PC-9 (cell line): ENCODE results near the gene FNIP2. TPM values are rescaled to one million over a fixed set of nuclear protein-coding genes. Genes with fewer than 3 reads are reported as not detected.

Source experiments
- BruUV-seq: library from RNA; stranded (reverse); fragments of 400-500 nt; replicated peaks from 2 replicates; lab custom pipeline; 2021; lab: Mats Ljungman, UMichigan
- CTCF ChIA-PET: fragments of 300-600 bp; sonication (Branson Sonifier 250); formaldehyde crosslinking; loops from one replicate; lab custom pipeline; 2022; ENCODE audit warnings: antibody characterized with exemption; lab: Charles Lee
- POLR2A ChIA-PET: fragments of 300-600 bp; sonication (Branson Sonifier 250); formaldehyde crosslinking; loops from one replicate; lab custom pipeline; 2022; ENCODE audit warnings: antibody characterized with exemption; ENCODE audit not compliant: unreplicated experiment; lab: Charles Lee
- DNase-seq, 2 experiments: peaks; one replicate each; pipeline versions ENCODE4 v3.0.0 to v3.0.0-alpha.2; 2015 to 2022; ENCODE audit warnings: mixed read lengths in 1 of 2
- H2AFZ ChIP-seq: fragments of 200-600 bp; sonication (generic); 2 replicates; pipeline ENCODE4 v1.8.1; 2017; ENCODE audit warnings: antibody characterized with exemption
- H3F3A ChIP-seq: fragments of 200-600 bp; sonication (generic); 2 replicates; pipeline ENCODE4 v1.8.1; 2017; ENCODE audit warnings: antibody characterized with exemption, mild to moderate bottlenecking, low read depth; ENCODE audit not compliant: insufficient read depth
- H3K27ac ChIP-seq: fragments of 200-600 bp; sonication (generic); 2 replicates; pipeline ENCODE4 v1.6.1; 2016; ENCODE audit warnings: mixed run types
- H3K27me3 ChIP-seq: fragments of 200-600 bp; sonication (generic); 2 replicates; pipeline ENCODE4 v1.6.1; 2016; ENCODE audit warnings: low read depth, mixed run types; ENCODE audit not compliant: insufficient read depth
- H3K36me3 ChIP-seq: fragments of 200-600 bp; sonication (generic); 2 replicates; pipeline ENCODE4 v1.6.1; 2016; ENCODE audit warnings: low read depth, mixed run types
- H3K4me1 ChIP-seq: fragments of 200-600 bp; sonication (generic); replicated peaks from 2 replicates; pipeline ENCODE4 v1.6.1; 2016; ENCODE audit warnings: mixed run types; ENCODE audit not compliant: insufficient read depth
- H3K4me2 ChIP-seq: fragments of 200-600 bp; sonication (generic); 2 replicates; pipeline ENCODE4 v1.6.1; 2017; ENCODE audit warnings: mixed run types
- H3K4me3 ChIP-seq: fragments of 200-600 bp; sonication (generic); 2 replicates; pipeline ENCODE4 v1.6.1; 2016; ENCODE audit warnings: mixed run types
- H3K79me2 ChIP-seq: fragments of 200-600 bp; sonication (generic); 2 replicates; pipeline ENCODE4 v1.6.1; 2017; ENCODE audit warnings: low read depth, mixed run types
- H3K9me2 ChIP-seq: fragments of 200-600 bp; sonication (generic); 2 replicates; pipeline ENCODE4 v1.8.1; 2017; ENCODE audit warnings: mild to moderate bottlenecking; ENCODE audit not compliant: insufficient read depth
- H3K9me3 ChIP-seq: fragments of 200-600 bp; sonication (generic); 2 replicates; pipeline ENCODE4 v1.8.1; 2016; ENCODE audit warnings: low read depth; ENCODE audit not compliant: insufficient read depth
- H4K20me1 ChIP-seq: fragments of 200-600 bp; sonication (generic); 2 replicates; pipeline ENCODE4 v1.8.1; 2017; ENCODE audit not compliant: insufficient read depth
- CTCF ChIP-seq: fragments of 200-600 bp; sonication (generic); conservative IDR thresholded peaks from 2 replicates; pipeline ENCODE4 v1.6.1; 2017; ENCODE audit warnings: mixed run types, antibody characterized with exemption, mild to moderate bottlenecking, moderate library complexity
- EZH2 ChIP-seq: fragments of 200-600 bp; sonication (generic); IDR thresholded peaks from 2 replicates; pipeline ENCODE4 v1.8.0; 2017; ENCODE audit warnings: antibody characterized with exemption, low read depth
- intact Hi-C: fragments of 100-400 bp; cut with micrococcal nuclease; formaldehyde crosslinking; loops from one replicate; pipeline ENCODE4 v1.10.0; 2022; ENCODE audit not compliant: unreplicated experiment
- total RNA-seq: library from RNA; stranded (reverse); gene quantifications from 2 replicates; pipeline ENCODE4 v1.2.3, GENCODE V29; 2021

The FNIP2 gene
- total RNA-seq, 1 experiment from 2014 or later = 2.5 TPM

- Histone ChIP-seq H3K4me3 (no peak overlapping the region), H3K79me2 (no peaks in the 10 kb centered on the region), H3K9me2 (no peaks in the 10 kb centered on the region), H3K9me3 (no peaks in the 10 kb centered on the region), H3K36me3 (no peaks in the 10 kb centered on the region), H3K27me3 (no peaks in the 10 kb centered on the region), H2AFZ (no peak overlapping the region), H4K20me1 (no peaks in the 10 kb centered on the region), H3K27ac (no peak overlapping the region), H3F3A (no peaks in the 10 kb centered on the region), H3K4me1 (no peaks in the 10 kb centered on the region), H3K4me2 (no peak overlapping the region)
- POLR2A ChIA-PET = no interaction called here
- TF ChIP-seq CTCF (no peak), EZH2 (no peak)
- no TSS peak for BruUV-seq
- CTCF ChIA-PET = interaction anchor here (0.5 to 0.6 kb wide), 2 partner anchors 195 to 458 kb away, joined by 3 to 9 read pairs; no protein-coding TSS in a partner anchor
- DNase-seq = no peak
- intact Hi-C loops = no loop called here
Measured at GRCh38 chr4:158782551-158783360, 13.9 kb downstream of the FNIP2 start.

GRCh38 chr4:158783785-158784184 lies 15.0 kb downstream of the FNIP2 start:
- intact Hi-C loops = no loop called here
- TF ChIP-seq CTCF = no peak
- no peak for TF ChIP-seq EZH2
- no peaks in the 10 kb centered on the region for H3K36me3 ChIP-seq
- ChIA-PET CTCF (no interaction called here), POLR2A (no interaction called here)
- no peaks in the 10 kb centered on the region for H3K79me2 ChIP-seq
- no peaks in the 10 kb centered on the region for H3K9me3 ChIP-seq
- H3F3A ChIP-seq = no peaks in the 10 kb centered on the region
- no peak for DNase-seq
- H3K27me3 ChIP-seq = no peaks in the 10 kb centered on the region
- no peak overlapping the region for H2AFZ ChIP-seq
- H3K4me2 ChIP-seq = no peak overlapping the region
- no peaks in the 10 kb centered on the region for H4K20me1 ChIP-seq
- no TSS peak for BruUV-seq
- H3K9me2 ChIP-seq = no peaks in the 10 kb centered on the region
- H3K4me1 ChIP-seq = no peaks in the 10 kb centered on the region
- H3K27ac ChIP-seq = no peak overlapping the region
- H3K4me3 ChIP-seq = no peak overlapping the region

- H3K27ac ChIP-seq = no peak overlapping the region
- H3K79me2 ChIP-seq = no peaks in the 10 kb centered on the region
- no peaks in the 10 kb centered on the region for H3K36me3 ChIP-seq
- H3F3A ChIP-seq = no peaks in the 10 kb centered on the region
- no peak overlapping the region for H2AFZ ChIP-seq
- H3K9me3 ChIP-seq = no peaks in the 10 kb centered on the region
- H3K27me3 ChIP-seq = no peaks in the 10 kb centered on the region
- no peaks in the 10 kb centered on the region for H4K20me1 ChIP-seq
- intact Hi-C loops = no loop called here
- ChIA-PET POLR2A (no interaction called here), CTCF (no interaction called here)
- H3K4me3 ChIP-seq = no peak overlapping the region
- no peaks in the 10 kb centered on the region for H3K4me1 ChIP-seq
- no peak for DNase-seq
- H3K4me2 ChIP-seq = no peak overlapping the region
- no TSS peak for BruUV-seq
- TF ChIP-seq CTCF (no peak), EZH2 (no peak)
- no peaks in the 10 kb centered on the region for H3K9me2 ChIP-seq
Measured at GRCh38 chr4:158785718-158786117, 16.9 kb downstream of the FNIP2 start.
